ENCODE data around the gene MAIP1.

- TF ChIP-seq CTCF (conservative IDR thresholded peaks at IDR 0.05; ENCODE audit: low read depth, low read length): no peak
- TF ChIP-seq EZH2 (IDR thresholded peaks at IDR 0.05; ENCODE audit: borderline replicate concordance, low read depth, low read length, poor library complexity, severe bottlenecking): no peak
Measured at GRCh38 chr2:199911877-199912161, 43.6 kb upstream of the MAIP1 start.
